CD14-positive monocyte (primary cell): ENCODE data around the gene TRDN. TPM values are rescaled to one million over a fixed set of nuclear protein-coding genes. Genes with fewer than 3 reads are reported as not detected.

Experiments used
- DNase-seq, 3 donors: peaks; one replicate each; pipeline ENCODE4 v3.0.0-alpha.2; 2011 to 2022
- H2AFZ ChIP-seq: 2 replicates; pipeline ENCODE4 v1.6.0; 2012; ENCODE audit warnings: mild to moderate bottlenecking, low read depth, low read length, inconsistent platforms; ENCODE audit not compliant: insufficient read depth, poor library complexity, severe bottlenecking
- H3K27ac ChIP-seq, 2 donors: 1 replicate in 1 of 2; 2 replicates in 1 of 2; pipeline ENCODE4 v1.5.1; 2012 to 2013; ENCODE audit warnings: low read length in 2 of 2, control low read depth in 1 of 2, inconsistent platforms in 1 of 2, low read depth in 1 of 2, mild to moderate bottlenecking in 1 of 2
- H3K27me3 ChIP-seq, 2 donors: one replicate each; pipeline versions ENCODE4 v1.6.0 to v1.6.1; 2011 to 2013; ENCODE audit warnings: low read length in 2 of 2; ENCODE audit not compliant: control insufficient read depth in 2 of 2, insufficient read depth in 2 of 2
- H3K36me3 ChIP-seq, 2 donors: replicated peaks in 1 of 2; 1 replicate in 1 of 2; 2 replicates in 1 of 2; pipeline versions ENCODE4 v1.5.1 to v1.6.1; 2012 to 2013; ENCODE audit warnings: low read length in 2 of 2, control low read depth in 1 of 2, inconsistent platforms in 1 of 2, mild to moderate bottlenecking in 1 of 2; ENCODE audit not compliant: insufficient read depth in 2 of 2, control insufficient read depth in 1 of 2
- H3K4me1 ChIP-seq, 2 donors: 1 replicate in 1 of 2; 2 replicates in 1 of 2; pipeline versions ENCODE4 v1.5.1 to v1.6.1; 2012 to 2013; ENCODE audit warnings: low read length in 2 of 2, control low read depth in 1 of 2, inconsistent platforms in 1 of 2, mild to moderate bottlenecking in 1 of 2, moderate library complexity in 1 of 2; ENCODE audit not compliant: insufficient read depth in 2 of 2, control insufficient read depth in 1 of 2
- H3K4me2 ChIP-seq: replicated peaks from 2 replicates; pipeline ENCODE3; 2012; ENCODE audit warnings: low read length, moderate library complexity, mild to moderate bottlenecking; ENCODE audit not compliant: poor library complexity, severe bottlenecking; ENCODE audit errors: extremely low read depth
- H3K4me3 ChIP-seq, 3 experiments: fragments of 200-600 bp in 1 of 3; sonication (generic) in 1 of 3; replicated peaks in 1 of 3; 1 replicate in 2 of 3; 2 replicates in 1 of 3; pipeline ENCODE4 v1.5.1; 2011 to 2013; ENCODE audit warnings: low read length in 3 of 3, mild to moderate bottlenecking in 3 of 3, control low read depth in 2 of 3, low read depth in 2 of 3, inconsistent platforms in 1 of 3, moderate library complexity in 1 of 3
- H3K79me2 ChIP-seq: 2 replicates; pipeline ENCODE4 v1.6.0; 2012; ENCODE audit warnings: mild to moderate bottlenecking, control low read depth, inconsistent platforms, low read length, moderate library complexity; ENCODE audit not compliant: insufficient read depth
- H3K9ac ChIP-seq: 2 replicates; pipeline ENCODE4 v1.6.0; 2017; ENCODE audit warnings: low read length, mild to moderate bottlenecking; ENCODE audit not compliant: insufficient read depth, poor library complexity, severe bottlenecking
- H3K9me3 ChIP-seq, 2 donors: replicated peaks in 1 of 2; 1 replicate in 1 of 2; 2 replicates in 1 of 2; pipeline versions ENCODE4 v1.5.1 to v1.6.1; 2012 to 2013; ENCODE audit warnings: low read length in 2 of 2, control low read depth in 1 of 2; ENCODE audit not compliant: control insufficient read depth in 1 of 2, insufficient read depth in 1 of 2
- H4K20me1 ChIP-seq: 2 replicates; pipeline ENCODE4 v1.6.0; 2012; ENCODE audit warnings: mild to moderate bottlenecking, low read length, control low read depth, moderate library complexity; ENCODE audit not compliant: insufficient read depth
- H3K27ac Mint-ChIP-seq, 7 donors: one replicate each; pipeline ENCODE4 v1.8.0; 2020; ENCODE audit warnings: mild to moderate bottlenecking in 7 of 7, mixed read lengths in 7 of 7, moderate library complexity in 6 of 7, inconsistent platforms in 2 of 7
- H3K27me3 Mint-ChIP-seq, 3 donors: one replicate each; pipeline ENCODE4 v1.8.0; 2021 to 2022; ENCODE audit warnings: low read depth in 3 of 3, mild to moderate bottlenecking in 3 of 3, mixed read lengths in 3 of 3, moderate library complexity in 3 of 3, inconsistent platforms in 1 of 3
- H3K36me3 Mint-ChIP-seq, 2 donors: one replicate each; pipeline ENCODE4 v1.8.0; 2020; ENCODE audit warnings: mixed read lengths in 2 of 2, inconsistent platforms in 1 of 2, mild to moderate bottlenecking in 1 of 2
- H3K4me1 Mint-ChIP-seq: one replicate; pipeline ENCODE4 v1.8.0; 2020; ENCODE audit warnings: mild to moderate bottlenecking, mixed read lengths
- H3K4me3 Mint-ChIP-seq, 2 donors: one replicate each; pipeline ENCODE4 v1.8.0; 2020; ENCODE audit warnings: mild to moderate bottlenecking in 2 of 2, mixed read lengths in 2 of 2, moderate library complexity in 1 of 2
- H3K9me3 Mint-ChIP-seq, 7 donors: one replicate each; pipeline ENCODE4 v1.8.0; 2020 to 2022; ENCODE audit warnings: mixed read lengths in 7 of 7, mild to moderate bottlenecking in 6 of 7, moderate library complexity in 6 of 7, inconsistent platforms in 2 of 7
- CTCF ChIP-seq: fragments of 200-600 bp; IDR thresholded peaks from one replicate; pipeline ENCODE4 v1.8.0; 2022; ENCODE audit warnings: antibody characterized with exemption, mild to moderate bottlenecking
- WGBS: methylation state at CpG from one replicate; pipeline ENCODE4 v1.1.5; 2013; ENCODE audit warnings: missing lambda C conversion rate; ENCODE audit not compliant: insufficient coverage; 5-methylcytosine and 5-hydroxymethylcytosine counted together
- intact Hi-C, 2 donors: fragments of 100-400 bp; cut with micrococcal nuclease; formaldehyde crosslinking; loops; one replicate each; pipeline versions ENCODE4 v1.15.0 to v1.15.1; 2023
- polyA plus RNA-seq, 3 donors: library from polyadenylated mRNA; depleted of rRNA in 1 of 3; unstranded in 2 of 3; stranded (reverse) in 1 of 3; fragments of 300-500 nt in 2 of 3; fragments of >200 nt in 1 of 3; fragmentation: Illumina TruSeq in 2 of 3; gene quantifications; 1 replicate in 2 of 3; 2 replicates in 1 of 3; pipeline ENCODE4 v1.2.3, GENCODE V29; 2012 to 2021

Gene TRDN
- polyA plus RNA-seq, 3 donors: not detected

GRCh38 chr6:123663436-123663835 lies 26.7 kb upstream of the TRDN start:
- peaks cover 0 to 3% (median 0%) of the 10 kb centered on the region in 3 donors for H3K27me3 Mint-ChIP-seq
- no peaks in the 10 kb centered on the region for H3K27me3 ChIP-seq
- no peaks in the 10 kb centered on the region for H3K36me3 Mint-ChIP-seq

GRCh38 chr6:123662757-123663156 lies 26.0 kb upstream of the TRDN start:
- Mint-ChIP-seq H3K4me1 (no peaks in the 10 kb centered on the region), H3K27ac (no peak overlapping the region), H3K4me3 (no peak overlapping the region), H3K9me3 (peaks cover 0 to 3% (median 0%) of the 10 kb centered on the region in 7 donors), H3K27me3 (peaks cover 0 to 3% (median 0%) of the 10 kb centered on the region in 3 donors), H3K36me3 (no peaks in the 10 kb centered on the region)
- TF ChIP-seq CTCF: no peak
- H3K4me3 ChIP-seq: no peak overlapping the region
- no peaks in the 10 kb centered on the region for H3K9me3 ChIP-seq
- no peaks in the 10 kb centered on the region for H4K20me1 ChIP-seq
- no peaks in the 10 kb centered on the region for H3K27me3 ChIP-seq
- no peak overlapping the region for H3K4me2 ChIP-seq
- H3K36me3 ChIP-seq: no peaks in the 10 kb centered on the region
- intact Hi-C loops: no loop called here
- no peaks in the 10 kb centered on the region for H3K79me2 ChIP-seq
- no peak overlapping the region for H3K9ac ChIP-seq
- no peak overlapping the region for H3K27ac ChIP-seq
- WGBS: no CpG with 5 or more reads among the region's 3 CpGs
- no peaks in the 10 kb centered on the region for H3K4me1 ChIP-seq
- DNase-seq: no peak
- no peak overlapping the region for H2AFZ ChIP-seq

More at GRCh38 chr6:123663436-123663835, 26.7 kb upstream of the TRDN start:
- Histone ChIP-seq H2AFZ (no peak overlapping the region), H3K4me2 (no peak overlapping the region), H3K36me3 (no peaks in the 10 kb centered on the region), H3K4me3 (no peak overlapping the region), H3K79me2 (no peaks in the 10 kb centered on the region), H3K9me3 (no peaks in the 10 kb centered on the region), H3K4me1 (no peaks in the 10 kb centered on the region), H4K20me1 (no peaks in the 10 kb centered on the region), H3K27ac (no peak overlapping the region), H3K9ac (no peak overlapping the region)
- no peaks in the 10 kb centered on the region for H3K4me1 Mint-ChIP-seq
- DNase-seq: no peak
- H3K27ac Mint-ChIP-seq: no peak overlapping the region
- H3K9me3 Mint-ChIP-seq: peaks cover 0 to 7% (median 3%) of the 10 kb centered on the region in 7 donors
- H3K4me3 Mint-ChIP-seq: no peak overlapping the region
- intact Hi-C loops: no loop called here
- TF ChIP-seq CTCF: no peak
